ENCODE results near the gene CDHR4. TPM values are rescaled to one million over a fixed set of nuclear protein-coding genes. Genes with fewer than 3 reads are reported as not detected.

The CDHR4 gene
- total RNA-seq, 1 donor from 2014 or later = not detected

GRCh38 chr3:49771340-49771938, 28.2 kb downstream of the CDHR4 start:
- no peak for DNase-seq (ENCODE audit: extremely low spot score in 2 of 2)
- intact Hi-C loops (cut with DNase I) = no loop called here
- no peaks in the 10 kb centered on the region for H3K9me3 ChIP-seq
- H3K27me3 ChIP-seq = no peaks in the 10 kb centered on the region
- no peak overlapping the region for H3K4me3 ChIP-seq
- H3K27ac ChIP-seq = no peak overlapping the region
- peaks cover 33% of the 10 kb centered on the region for H3K4me1 ChIP-seq
- TF ChIP-seq CTCF (IDR thresholded peaks at IDR 0.05) = no peak
- TF ChIP-seq POLR2AphosphoS5 (IDR thresholded peaks at IDR 0.05; ENCODE audit: insufficient read depth in 1 of 2, low read depth in 1 of 2) = no peak
- peaks cover 0 to 3% of the 10 kb centered on the region in 2 donors for H3K36me3 ChIP-seq

GRCh38 chr3:49769926-49770325, 29.7 kb downstream of the CDHR4 start:
- no peak for DNase-seq (ENCODE audit: extremely low spot score in 2 of 2)

GRCh38 chr3:49769286-49769915, 30.3 kb downstream of the CDHR4 start:
- Histone ChIP-seq H3K36me3 (no peaks in the 10 kb centered on the region), H3K27me3 (no peaks in the 10 kb centered on the region), H3K4me1 (peaks cover 17% of the 10 kb centered on the region), H3K27ac (no peak overlapping the region), H3K4me3 (no peak overlapping the region), H3K9me3 (no peaks in the 10 kb centered on the region)
- no peak for DNase-seq (ENCODE audit: extremely low spot score in 2 of 2)
- TF ChIP-seq CTCF (IDR thresholded peaks at IDR 0.05) = no peak
- TF ChIP-seq POLR2A (IDR thresholded peaks at IDR 0.05) = no peak
- intact Hi-C loops (cut with DNase I) = no loop called here

More at GRCh38 chr3:49769926-49770325, 29.7 kb downstream of the CDHR4 start:
- H3K36me3 ChIP-seq = no peaks in the 10 kb centered on the region
- H3K4me3 ChIP-seq = no peak overlapping the region
- intact Hi-C loops (cut with DNase I) = no loop called here
- H3K27ac ChIP-seq = no peak overlapping the region
- H3K27me3 ChIP-seq = no peaks in the 10 kb centered on the region
- TF ChIP-seq CTCF (IDR thresholded peaks at IDR 0.05) (no peak), POLR2A (IDR thresholded peaks at IDR 0.05) (no peak), POLR2AphosphoS5 (IDR thresholded peaks at IDR 0.05; ENCODE audit: insufficient read depth in 1 of 2, low read depth in 1 of 2) (no peak)
- peaks cover 18% of the 10 kb centered on the region for H3K4me1 ChIP-seq
- H3K9me3 ChIP-seq = no peaks in the 10 kb centered on the region

GRCh38 chr3:49763981-49764380, 35.7 kb downstream of the CDHR4 start:
- no peaks in the 10 kb centered on the region for H3K36me3 ChIP-seq
- H3K4me1 ChIP-seq = peaks cover 9% of the 10 kb centered on the region
- H3K27me3 ChIP-seq = no peaks in the 10 kb centered on the region
- H3K9me3 ChIP-seq = no peaks in the 10 kb centered on the region
- H3K4me3 ChIP-seq = no peak overlapping the region
- no peak for DNase-seq (ENCODE audit: extremely low spot score in 2 of 2)
- TF ChIP-seq POLR2A (IDR thresholded peaks at IDR 0.05) = no peak
- no peak for TF ChIP-seq CTCF (IDR thresholded peaks at IDR 0.05)
- TF ChIP-seq POLR2AphosphoS5 (IDR thresholded peaks at IDR 0.05; ENCODE audit: insufficient read depth in 1 of 2, low read depth in 1 of 2) = no peak
- no peak overlapping the region for H3K27ac ChIP-seq
- intact Hi-C loops (cut with DNase I) = no loop called here

GRCh38 chr3:49761661-49762060, 38.0 kb downstream of the CDHR4 start:
- no peak overlapping the region for H3K4me3 ChIP-seq
- peaks cover 17% of the 10 kb centered on the region for H3K4me1 ChIP-seq
- no peaks in the 10 kb centered on the region for H3K27me3 ChIP-seq
- H3K9me3 ChIP-seq = no peaks in the 10 kb centered on the region
- H3K27ac ChIP-seq = no peak overlapping the region
- no peak for DNase-seq (ENCODE audit: extremely low spot score in 2 of 2)
- no peaks in the 10 kb centered on the region for H3K36me3 ChIP-seq
- TF ChIP-seq CTCF (IDR thresholded peaks at IDR 0.05) = no peak
- TF ChIP-seq POLR2AphosphoS5 (IDR thresholded peaks at IDR 0.05; ENCODE audit: insufficient read depth in 1 of 2, low read depth in 1 of 2) = no peak
- TF ChIP-seq POLR2A (IDR thresholded peaks at IDR 0.05) = no peak
- intact Hi-C loops (cut with DNase I) = no loop called here

Data from vagina (tissue), 2 donors.